ENCODE results near the gene DENND4C.

GRCh38 chr9:19213823-19214222 lies 16.7 kb upstream of the DENND4C start:
- TF ChIP-seq CTCF (IDR thresholded peaks at IDR 0.05; ENCODE audit: insufficient read depth, low read length, poor library complexity, severe bottlenecking) (no peak), EZH2phosphoT487 (conservative IDR thresholded peaks at IDR 0.05; ENCODE audit: low read length) (no peak)

Measured in SU-DHL-6 (cell line).